Natural killer cell (primary cell): ENCODE results near the gene PRRG4. TPM values are rescaled to one million over a fixed set of nuclear protein-coding genes. Genes with fewer than 3 reads are reported as not detected.

Experiments
- ATAC-seq, 3 donors: fragments of 150-1000 bp in 2 of 3; fragments of 200-7000 bp in 1 of 3; cut with Tn5 transposase; 1 replicate in 1 of 3; 2 replicates in 2 of 3; pipeline ENCODE4 v1.10.0; 2021; ENCODE audit warnings: mild to moderate bottlenecking in 2 of 3, moderate library complexity in 2 of 3
- DNase-seq, 2 donors: peaks; one replicate each; pipeline versions ENCODE4 v3.0.0 to v3.0.0-alpha.2; 2013 to 2021; ENCODE audit warnings: mixed read lengths in 1 of 2
- H3K27ac ChIP-seq: one replicate; pipeline ENCODE4 v1.5.1; 2013; ENCODE audit warnings: mild to moderate bottlenecking, low read length
- H3K27me3 ChIP-seq: one replicate; pipeline ENCODE4 v1.6.1; 2013; ENCODE audit warnings: low read length; ENCODE audit not compliant: control insufficient read depth, insufficient read depth
- H3K36me3 ChIP-seq: one replicate; pipeline ENCODE4 v1.6.1; 2013; ENCODE audit warnings: low read length; ENCODE audit not compliant: control insufficient read depth, insufficient read depth
- H3K4me1 ChIP-seq: one replicate; pipeline ENCODE4 v1.6.1; 2013; ENCODE audit warnings: low read length; ENCODE audit not compliant: control insufficient read depth, insufficient read depth
- H3K4me3 ChIP-seq: one replicate; pipeline ENCODE4 v1.5.1; 2013; ENCODE audit warnings: low read length
- H3K9me3 ChIP-seq: one replicate; pipeline ENCODE4 v1.6.1; 2013; ENCODE audit warnings: low read length; ENCODE audit not compliant: control insufficient read depth, insufficient read depth
- H3K27ac Mint-ChIP-seq, 2 donors: one replicate each; pipeline ENCODE4 v1.8.0; 2022; ENCODE audit warnings: mild to moderate bottlenecking in 2 of 2, mixed read lengths in 2 of 2, moderate library complexity in 1 of 2
- H3K27me3 Mint-ChIP-seq, 2 donors: one replicate each; pipeline ENCODE4 v1.8.0; 2022; ENCODE audit warnings: low read depth in 2 of 2, mixed read lengths in 2 of 2
- H3K36me3 Mint-ChIP-seq: one replicate; pipeline ENCODE4 v1.8.0; 2022; ENCODE audit warnings: mixed read lengths
- H3K4me1 Mint-ChIP-seq, 2 donors: one replicate each; pipeline ENCODE4 v1.8.0; 2022; ENCODE audit warnings: mixed read lengths in 2 of 2
- H3K4me3 Mint-ChIP-seq: one replicate; pipeline ENCODE4 v1.8.0; 2022; ENCODE audit warnings: mild to moderate bottlenecking, moderate library complexity, mixed read lengths
- H3K9me3 Mint-ChIP-seq, 2 donors: one replicate each; pipeline ENCODE4 v1.8.0; 2022; ENCODE audit warnings: mixed read lengths in 2 of 2
- CTCF ChIP-seq: fragments of 200-600 bp; IDR thresholded peaks from one replicate; pipeline ENCODE4 v1.8.0; 2022; ENCODE audit warnings: antibody characterized with exemption
- whole genome bisulfite sequencing: methylation state at CpG from one replicate; pipeline ENCODE4 v1.1.7; 2013; ENCODE audit warnings: missing lambda C conversion rate; ENCODE audit not compliant: insufficient coverage; 5-methylcytosine and 5-hydroxymethylcytosine counted together
- intact Hi-C: fragments of 100-400 bp; cut with micrococcal nuclease; formaldehyde crosslinking; loops from one replicate; pipeline ENCODE4 v1.14.2; 2022
- total RNA-seq, 4 donors: library from RNA; stranded (reverse); fragments of 120-200 nt in 1 of 4; gene quantifications; one replicate each; pipeline versions ENCODE4 v1.2.3 to v1.2.4, GENCODE V29; 2013 to 2022

Gene PRRG4
- total RNA-seq, 3 donors from 2014 or later (not counting 1 experiment from before 2014, with no cell fraction given), result 0.14 to 0.25 (median 0.19) TPM

GRCh38 chr11:32786811-32787210 is 42.9 kb upstream of the PRRG4 start:
- DNase-seq (no peak), ATAC-seq (no peak)
- Mint-ChIP-seq H3K4me1 (no peaks in the 10 kb centered on the region), H3K27ac (no peak overlapping the region), H3K4me3 (no peak overlapping the region), H3K36me3 (no peaks in the 10 kb centered on the region), H3K9me3 (no peaks in the 10 kb centered on the region), H3K27me3 (no peaks in the 10 kb centered on the region)
- Histone ChIP-seq H3K9me3 (no peaks in the 10 kb centered on the region), H3K27ac (no peak overlapping the region), H3K36me3 (no peaks in the 10 kb centered on the region), H3K4me3 (no peak overlapping the region), H3K4me1 (no peaks in the 10 kb centered on the region), H3K27me3 (no peaks in the 10 kb centered on the region)
- no peak for TF ChIP-seq CTCF
- intact Hi-C loops, result no loop called here

- no peak overlapping the region for H3K4me3 ChIP-seq
- Mint-ChIP-seq H3K4me1 (peaks cover 0 to 4% of the 10 kb centered on the region in 2 donors), H3K9me3 (no peaks in the 10 kb centered on the region), H3K27ac (no peak overlapping the region), H3K4me3 (no peak overlapping the region), H3K36me3 (no peaks in the 10 kb centered on the region), H3K27me3 (no peaks in the 10 kb centered on the region)
- no peaks in the 10 kb centered on the region for H3K27me3 ChIP-seq
- no peaks in the 10 kb centered on the region for H3K36me3 ChIP-seq
- ATAC-seq (no peak), DNase-seq (no peak)
- no peak for TF ChIP-seq CTCF
- 89% methylated on average over 1 of the region's 1 CpG for WGBS
- H3K27ac ChIP-seq, result no peak overlapping the region
- intact Hi-C loops, result no loop called here
- H3K9me3 ChIP-seq, result no peaks in the 10 kb centered on the region
- peaks cover 6% of the 10 kb centered on the region for H3K4me1 ChIP-seq
Measured at GRCh38 chr11:32790916-32791315, 38.8 kb upstream of the PRRG4 start.

GRCh38 chr11:32792111-32792947 is 37.4 kb upstream of the PRRG4 start:
- H3K9me3 ChIP-seq, result no peaks in the 10 kb centered on the region
- no peaks in the 10 kb centered on the region for H3K36me3 Mint-ChIP-seq
- no peak for TF ChIP-seq CTCF
- no peaks in the 10 kb centered on the region for H3K27me3 Mint-ChIP-seq
- H3K9me3 Mint-ChIP-seq, result no peaks in the 10 kb centered on the region
- peak in 1 of 3 donors; percentile 13 for ATAC-seq
- H3K4me1 Mint-ChIP-seq, result peaks cover 0 to 4% of the 10 kb centered on the region in 2 donors
- no peaks in the 10 kb centered on the region for H3K27me3 ChIP-seq
- peak overlapping the region; percentile 12 for H3K4me3 ChIP-seq
- intact Hi-C loops, result loop anchor here (2.0 kb wide), 1 partner anchor 470 kb away; no protein-coding TSS in a partner anchor
- peaks cover 6% of the 10 kb centered on the region for H3K4me1 ChIP-seq
- no peak overlapping the region for H3K4me3 Mint-ChIP-seq
- no peak overlapping the region for H3K27ac Mint-ChIP-seq
- H3K27ac ChIP-seq, result no peak overlapping the region
- peak in 1 of 2 donors; percentile 4 for DNase-seq
- no peaks in the 10 kb centered on the region for H3K36me3 ChIP-seq
- whole genome bisulfite sequencing, result 54% methylated on average over 4 of the region's 6 CpGs
